Measurements from ENCODE around the gene KBTBD2.
"Not testable (repeated sequence)": the region's sequence is repeated elsewhere in the genome, so short reads cannot be mapped to it uniquely, and the experiment has no call there.

KBTBD2 gene

GRCh38 chr7:32893722-32894121 is 2.2 kb upstream of the KBTBD2 start:
- in situ Hi-C loops (cut with MboI; ENCODE audit: low sequenced_read_pairs), result no loop called here

DNA sequence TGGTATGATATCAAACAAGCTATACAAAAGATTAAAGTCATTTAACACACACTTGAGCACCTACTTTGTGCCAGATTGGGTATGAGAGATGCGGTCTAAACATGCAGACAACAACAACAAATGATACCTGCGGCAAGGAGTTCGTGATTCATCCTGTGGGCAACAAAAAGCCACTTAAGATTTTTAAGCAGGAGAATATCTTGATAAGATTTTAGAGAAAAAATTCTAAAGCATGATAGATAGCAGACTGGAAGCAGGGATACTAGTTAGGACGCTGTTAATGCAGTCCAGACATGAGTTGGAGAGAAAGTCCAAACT is 1.6 kb upstream of the KBTBD2 start:
- in situ Hi-C loops (cut with MboI; ENCODE audit: low sequenced_read_pairs), result no loop called here

DNA sequence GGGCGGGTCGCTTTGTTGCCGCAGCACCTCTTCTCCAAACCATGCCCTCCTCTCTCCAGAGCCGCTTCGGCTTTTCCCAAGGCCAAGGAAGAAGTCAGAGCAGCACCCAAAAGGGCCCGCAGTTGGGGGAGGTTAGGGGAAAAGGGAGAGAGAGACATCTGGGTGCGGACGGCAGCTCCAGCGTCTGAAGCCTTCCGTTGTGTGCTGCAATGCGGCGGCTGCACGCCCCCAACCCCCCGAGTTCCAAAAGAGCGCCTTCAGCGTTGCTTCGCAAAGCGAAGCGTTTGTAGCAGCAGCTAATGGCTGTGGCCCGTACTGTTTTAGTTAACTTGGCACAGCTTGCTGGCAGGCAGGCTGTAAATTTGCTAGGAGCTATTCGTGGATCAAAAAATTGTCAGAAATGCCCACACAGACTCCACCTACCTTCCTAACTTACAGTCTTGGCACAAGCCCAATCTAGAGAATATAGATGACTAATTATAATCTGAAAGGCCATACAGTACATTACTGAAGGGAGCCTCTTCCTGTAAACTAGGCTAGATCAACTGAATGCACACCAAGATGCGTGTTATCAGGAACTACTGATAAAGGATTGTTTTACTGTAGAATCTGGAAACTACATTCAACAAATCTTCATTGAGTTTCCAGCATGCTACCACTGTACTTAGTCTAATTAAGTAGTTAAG is 1.1 kb upstream of the KBTBD2 start:
- in situ Hi-C loops (cut with MboI; ENCODE audit: low sequenced_read_pairs), result no loop called here

DNA sequence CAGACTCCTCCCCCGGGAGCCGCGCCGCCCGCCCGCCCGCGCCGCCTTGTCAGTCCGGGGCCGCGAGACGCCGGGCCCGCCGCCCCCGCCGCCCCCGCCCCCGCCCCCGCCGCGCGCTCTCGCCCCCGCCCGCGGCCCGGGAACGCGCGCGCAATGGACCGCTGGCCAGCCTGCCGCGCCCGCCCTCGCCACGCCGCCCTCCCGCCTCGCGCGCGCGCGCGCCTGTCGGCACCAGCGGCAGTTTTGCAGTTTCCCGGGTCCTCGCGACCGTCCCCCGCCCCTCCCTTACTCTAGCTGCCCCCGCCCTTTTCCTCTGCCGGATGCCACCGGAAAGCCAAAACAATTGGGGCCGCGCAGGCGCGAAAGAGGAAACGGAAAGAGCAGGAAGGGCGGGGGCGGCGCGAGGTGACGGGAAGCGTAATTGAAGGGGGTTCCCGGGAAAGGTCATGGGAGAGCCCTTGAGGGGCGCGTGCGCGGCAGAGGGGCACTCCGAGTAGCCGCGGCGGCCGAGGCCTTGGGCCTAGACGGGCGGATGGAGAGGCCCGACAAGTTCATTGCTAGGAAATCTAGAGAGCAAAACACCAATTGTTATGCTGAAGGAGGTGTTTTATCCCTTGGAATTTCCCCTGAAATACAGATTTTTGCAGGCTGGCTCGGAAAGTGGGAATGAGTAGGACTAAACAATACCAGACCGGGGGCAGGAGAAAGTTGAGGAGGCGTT is 400 bp upstream of the KBTBD2 start:
- in situ Hi-C loops (cut with MboI; ENCODE audit: low sequenced_read_pairs), result no loop called here

DNA sequence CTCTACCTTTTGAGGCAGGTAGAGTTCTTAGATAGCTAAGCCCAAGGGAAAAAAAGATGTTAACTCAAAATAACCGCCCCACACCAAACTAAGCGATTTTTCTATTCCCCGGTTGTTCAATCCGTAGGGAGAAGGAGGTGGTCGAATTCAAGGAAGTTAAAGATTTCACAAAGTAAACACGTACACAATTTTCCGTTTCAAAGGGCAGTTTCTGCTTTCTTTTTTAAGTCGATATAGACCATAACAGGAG is 842 bp downstream of the KBTBD2 start:
- in situ Hi-C loops (cut with MboI; ENCODE audit: low sequenced_read_pairs), result no loop called here

- in situ Hi-C loops (cut with MboI; ENCODE audit: low sequenced_read_pairs), result no loop called here
Measured at GRCh38 chr7:32890010-32890792, 1.4 kb downstream of the KBTBD2 start.

GRCh38 chr7:32888505-32888904 is 3.1 kb downstream of the KBTBD2 start:
- in situ Hi-C loops (cut with MboI; ENCODE audit: low sequenced_read_pairs), result no loop called here

- in situ Hi-C loops (cut with MboI; ENCODE audit: low sequenced_read_pairs), result no loop called here
Measured at GRCh38 chr7:32887395-32887794, 4.2 kb downstream of the KBTBD2 start.

- in situ Hi-C loops (cut with MboI; ENCODE audit: low sequenced_read_pairs), result no loop called here
Measured at GRCh38 chr7:32881074-32881982, 10.2 kb downstream of the KBTBD2 start.

- in situ Hi-C loops (cut with MboI; ENCODE audit: low sequenced_read_pairs), result no loop called here
Measured at GRCh38 chr7:32879460-32879859, 12.1 kb downstream of the KBTBD2 start.

DNA sequence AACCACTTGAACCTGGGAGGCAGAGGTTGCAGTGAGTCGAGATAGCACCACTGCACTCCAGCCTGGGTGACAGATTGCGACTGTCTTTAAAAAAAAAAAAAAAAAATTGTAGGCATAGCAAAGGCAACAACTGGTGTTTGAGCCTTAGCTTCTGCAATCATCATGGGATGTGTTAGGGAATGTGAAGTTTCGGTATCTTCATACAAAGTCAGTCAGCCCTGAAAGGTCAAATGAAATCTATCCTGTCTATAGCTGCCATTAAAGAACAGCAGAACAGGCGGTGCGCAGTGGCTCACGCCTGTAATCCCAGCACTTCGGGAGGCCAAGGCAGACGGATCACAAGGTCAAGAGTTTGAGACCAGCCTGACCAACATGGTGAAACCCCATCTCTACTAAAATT is 13.5 kb downstream of the KBTBD2 start:
- in situ Hi-C loops (cut with MboI; ENCODE audit: low sequenced_read_pairs), result not testable (repeated sequence)

- in situ Hi-C loops (cut with MboI; ENCODE audit: low sequenced_read_pairs), result no loop called here
Measured at GRCh38 chr7:32872421-32872820, 19.1 kb downstream of the KBTBD2 start.

- in situ Hi-C loops (cut with MboI; ENCODE audit: low sequenced_read_pairs), result no loop called here
Measured at GRCh38 chr7:32871624-32872371, 19.8 kb downstream of the KBTBD2 start.

- in situ Hi-C loops (cut with MboI; ENCODE audit: low sequenced_read_pairs), result no loop called here
Measured at GRCh38 chr7:32870298-32870697, 21.3 kb downstream of the KBTBD2 start.

- in situ Hi-C loops (cut with MboI; ENCODE audit: low sequenced_read_pairs), result no loop called here
Measured at GRCh38 chr7:32869716-32870115, 21.8 kb downstream of the KBTBD2 start.

- in situ Hi-C loops (cut with MboI; ENCODE audit: low sequenced_read_pairs), result no loop called here
Measured at GRCh38 chr7:32868116-32868515, 23.4 kb downstream of the KBTBD2 start.

DNA sequence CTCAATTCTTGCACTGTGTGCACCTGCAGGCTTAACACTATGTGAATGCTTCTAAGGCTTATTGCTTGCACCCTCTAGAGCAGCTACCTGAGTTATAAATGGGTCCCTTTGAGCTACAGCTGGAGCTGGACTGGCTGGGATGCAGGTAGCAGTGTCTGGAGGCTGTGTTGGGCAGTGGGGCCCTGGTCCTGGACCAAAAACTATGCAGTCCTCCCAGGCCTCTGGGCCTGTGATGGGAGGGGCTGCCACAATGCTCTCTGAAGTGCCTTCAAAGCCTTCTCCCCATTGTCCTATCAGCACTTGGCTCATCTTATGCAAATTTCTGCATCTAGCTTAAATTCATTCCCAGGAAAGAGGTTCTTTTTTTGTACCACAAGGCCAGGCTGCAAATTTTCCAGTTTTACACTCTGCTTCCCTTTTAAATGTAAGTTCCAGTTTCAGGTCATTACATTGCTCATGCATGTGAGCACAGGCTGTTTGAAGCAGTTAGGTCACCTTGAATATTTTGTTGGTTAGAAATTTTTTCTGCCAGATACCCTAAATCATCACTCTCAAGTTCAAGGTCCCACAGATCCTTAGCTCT is 26.0 kb downstream of the KBTBD2 start:
- in situ Hi-C loops (cut with MboI; ENCODE audit: low sequenced_read_pairs), result no loop called here

- in situ Hi-C loops (cut with MboI; ENCODE audit: low sequenced_read_pairs), result not testable (repeated sequence)
Measured at GRCh38 chr7:32863872-32864271, 27.7 kb downstream of the KBTBD2 start.

DNA sequence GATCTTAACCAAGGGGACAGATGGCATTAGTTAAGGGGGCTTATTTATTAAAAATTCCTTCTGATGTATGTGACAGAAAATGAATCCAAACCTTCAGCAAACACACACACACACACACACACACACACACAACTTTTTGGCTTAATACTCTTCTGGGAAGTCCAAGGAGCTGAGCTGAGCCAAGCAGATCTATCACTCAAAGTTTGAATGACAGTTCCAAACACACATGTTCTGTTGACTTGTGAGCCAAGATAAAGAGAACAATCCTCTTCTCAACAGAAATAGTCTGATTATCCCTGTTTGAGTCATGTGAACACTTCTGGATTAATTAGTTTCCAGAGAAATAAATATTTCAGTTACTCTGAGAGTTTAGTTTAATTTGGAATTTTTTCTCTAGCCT is 31.5 kb downstream of the KBTBD2 start:
- in situ Hi-C loops (cut with MboI; ENCODE audit: low sequenced_read_pairs), result no loop called here

DNA sequence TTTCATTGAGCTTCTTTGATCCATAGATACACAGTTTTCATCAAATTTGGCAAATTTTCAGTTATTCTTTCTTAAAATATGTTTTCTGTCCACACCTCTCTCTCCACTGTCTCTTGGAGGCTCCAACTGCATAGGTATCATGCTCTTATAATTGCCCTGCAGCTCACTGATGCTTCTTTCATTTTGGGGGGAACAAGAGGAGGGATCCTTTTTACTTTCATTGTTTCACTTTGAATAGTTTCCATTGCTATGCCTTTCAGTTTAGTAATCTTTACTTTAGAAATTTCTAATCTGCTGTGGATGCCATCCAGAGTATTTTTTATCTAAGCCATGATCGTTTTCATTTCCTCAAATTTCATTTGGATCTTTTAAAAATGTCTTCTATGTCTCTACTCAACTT is 32.9 kb downstream of the KBTBD2 start:
- in situ Hi-C loops (cut with MboI; ENCODE audit: low sequenced_read_pairs), result no loop called here
